ENCODE measurements around the gene LIMA1.
"Not testable (repeated sequence)": the region's sequence is repeated elsewhere in the genome, so short reads cannot be mapped to it uniquely, and the experiment has no call there.

The LIMA1 gene

GRCh38 chr12:50224026-50224692 is 59.2 kb downstream of the LIMA1 start:
- in situ Hi-C loops (cut with MboI; ENCODE audit: low pct_unique_long_range_greater_than_20kb, low sequenced_read_pairs): no loop called here
- DNase-seq: peak; percentile 18

DNA sequence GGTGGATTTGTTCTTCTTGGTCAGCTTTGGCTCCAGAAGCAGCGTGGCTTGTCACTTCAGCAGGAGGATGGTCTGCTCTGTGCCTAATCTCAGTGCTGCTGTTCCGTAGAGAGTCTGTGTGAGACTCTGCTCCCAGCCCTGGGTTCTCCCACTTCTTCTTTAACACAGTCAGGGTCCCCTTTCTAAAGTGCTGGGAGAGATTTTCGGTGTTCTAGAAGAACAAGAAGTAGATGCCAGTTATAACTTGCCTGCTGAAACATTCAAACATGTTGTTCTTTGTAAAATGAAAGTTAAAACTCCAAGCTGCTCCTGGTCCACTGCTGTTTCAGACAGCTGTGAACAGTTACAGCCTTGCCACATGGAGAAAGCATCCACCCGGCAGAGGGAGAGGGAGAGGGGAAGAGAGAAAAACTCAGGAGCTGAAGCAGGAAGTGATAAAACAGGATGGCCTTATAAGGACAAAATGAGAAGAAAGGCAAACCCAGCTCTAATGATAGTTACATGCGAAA is 61.0 kb downstream of the LIMA1 start:
- peak; percentile 75 for DNase-seq
- in situ Hi-C loops (cut with MboI; ENCODE audit: low pct_unique_long_range_greater_than_20kb, low sequenced_read_pairs): no loop called here

GRCh38 chr12:50221228-50222008 is 61.9 kb downstream of the LIMA1 start:
- peak; percentile 60 for DNase-seq

GRCh38 chr12:50220363-50220995 is 62.8 kb downstream of the LIMA1 start:
- in situ Hi-C loops (cut with MboI; ENCODE audit: low pct_unique_long_range_greater_than_20kb, low sequenced_read_pairs): no loop called here
- DNase-seq: peak; percentile 33

More at GRCh38 chr12:50221228-50222008, 61.9 kb downstream of the LIMA1 start:
- in situ Hi-C loops (cut with MboI; ENCODE audit: low pct_unique_long_range_greater_than_20kb, low sequenced_read_pairs): no loop called here

DNA sequence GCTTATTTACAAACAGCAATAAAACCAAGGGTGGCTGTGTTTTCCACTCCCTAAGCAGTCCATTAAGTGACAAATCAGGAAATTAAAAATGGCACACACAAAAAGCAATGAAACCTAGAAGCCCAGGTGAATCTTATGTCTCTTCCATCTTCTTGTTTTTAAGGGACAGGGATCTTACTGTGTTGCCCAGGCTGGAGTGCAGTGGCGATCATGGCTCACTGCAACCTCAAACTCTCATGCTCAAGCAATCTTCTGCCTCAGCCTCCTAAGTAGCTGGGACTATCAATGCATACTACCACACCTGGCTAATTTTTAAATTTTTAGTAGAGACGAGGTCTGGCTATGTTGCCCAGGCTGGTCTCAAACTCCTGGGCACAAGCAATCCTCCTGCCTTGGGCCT is 63.8 kb downstream of the LIMA1 start:
- in situ Hi-C loops (cut with MboI; ENCODE audit: low pct_unique_long_range_greater_than_20kb, low sequenced_read_pairs): no loop called here
- no peak for DNase-seq

DNA sequence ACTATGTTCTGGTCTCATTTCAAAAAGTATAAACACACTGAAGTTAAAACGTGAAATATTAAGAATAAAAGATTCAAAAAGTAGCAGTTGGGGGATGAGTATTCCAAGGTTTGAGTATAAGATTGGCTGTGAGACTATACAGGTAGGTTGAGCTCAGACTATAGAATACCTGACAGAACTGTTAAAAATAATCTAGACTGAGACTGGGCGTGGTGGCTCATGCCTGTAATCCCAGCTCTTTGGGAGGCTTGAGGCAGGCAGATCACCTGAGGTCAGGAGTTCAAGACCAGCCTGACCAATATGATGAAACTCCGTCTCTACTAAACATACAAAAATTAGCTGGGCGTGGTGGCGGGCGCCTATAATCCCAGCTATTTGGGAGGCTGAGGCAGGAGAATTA is 64.3 kb downstream of the LIMA1 start:
- DNase-seq; in situ Hi-C loops (cut with MboI; ENCODE audit: low pct_unique_long_range_greater_than_20kb, low sequenced_read_pairs): not testable (repeated sequence)

DNA sequence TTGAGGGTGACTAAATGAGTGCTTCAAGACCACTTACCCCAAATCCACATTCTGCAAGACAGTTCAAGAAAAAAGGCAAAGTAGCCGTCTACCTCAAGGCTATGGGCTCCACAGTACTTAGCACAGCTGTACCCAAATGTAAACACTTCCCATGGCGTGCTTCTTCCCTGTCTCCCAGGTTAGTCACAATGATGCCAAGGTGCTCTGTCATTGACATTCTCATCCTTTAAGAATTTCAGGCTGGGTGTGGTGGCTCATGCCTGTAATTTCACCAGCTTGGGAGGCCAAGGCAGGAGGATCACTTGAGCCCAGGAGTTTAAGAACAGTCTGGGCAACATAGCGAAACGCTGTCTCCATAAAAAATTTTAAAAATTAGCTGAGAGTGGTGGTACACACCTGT is 64.9 kb downstream of the LIMA1 start:
- no peak for DNase-seq
- in situ Hi-C loops (cut with MboI; ENCODE audit: low pct_unique_long_range_greater_than_20kb, low sequenced_read_pairs): no loop called here

GRCh38 chr12:50217202-50217601 is 66.1 kb downstream of the LIMA1 start:
- in situ Hi-C loops (cut with MboI; ENCODE audit: low pct_unique_long_range_greater_than_20kb, low sequenced_read_pairs): no loop called here
- DNase-seq: no peak

DNA sequence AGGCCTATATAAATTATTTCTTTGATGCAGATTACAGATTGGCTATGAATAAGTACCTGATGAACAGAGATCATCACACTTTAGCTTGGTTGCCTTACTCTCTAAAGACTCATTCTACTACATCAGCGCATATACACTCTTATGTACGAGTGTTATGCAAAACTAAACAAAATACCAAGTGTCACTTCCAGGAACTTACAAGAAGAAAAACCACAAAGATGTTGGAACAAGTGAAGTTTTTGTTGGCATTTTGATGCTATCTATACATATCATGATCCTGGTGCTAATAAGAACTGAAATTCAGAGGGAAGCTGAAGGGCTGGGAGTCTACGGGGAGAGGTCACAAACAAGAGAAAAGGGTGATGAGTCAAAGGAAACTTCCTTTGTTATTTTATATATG is 68.3 kb downstream of the LIMA1 start:
- DNase-seq: no peak
- in situ Hi-C loops (cut with MboI; ENCODE audit: low pct_unique_long_range_greater_than_20kb, low sequenced_read_pairs): no loop called here

- in situ Hi-C loops (cut with MboI; ENCODE audit: low pct_unique_long_range_greater_than_20kb, low sequenced_read_pairs): no loop called here
- DNase-seq: no peak
These were observed 69.3 kb downstream of the LIMA1 start for GRCh38 chr12:50214018-50214417.

DNA sequence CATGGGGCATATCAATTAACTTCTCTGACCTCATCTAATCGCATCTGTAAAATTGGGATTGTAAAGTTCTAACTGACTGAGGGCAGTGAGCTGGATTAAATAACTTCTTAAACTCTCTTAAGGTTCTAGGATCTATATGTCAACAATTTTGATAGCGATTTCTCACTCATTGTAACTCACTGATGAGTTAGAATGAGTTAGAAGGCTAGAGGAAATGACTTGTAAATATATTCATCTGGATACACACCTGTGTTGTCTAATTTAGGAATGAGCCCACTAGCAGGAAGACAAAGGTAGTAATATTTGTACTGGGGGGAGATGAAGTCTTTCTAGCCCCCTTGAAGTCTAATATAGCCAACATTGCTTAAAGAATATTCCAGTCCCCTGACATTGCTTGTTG is 69.9 kb downstream of the LIMA1 start:
- in situ Hi-C loops (cut with MboI; ENCODE audit: low pct_unique_long_range_greater_than_20kb, low sequenced_read_pairs): no loop called here
- no peak for DNase-seq

DNA sequence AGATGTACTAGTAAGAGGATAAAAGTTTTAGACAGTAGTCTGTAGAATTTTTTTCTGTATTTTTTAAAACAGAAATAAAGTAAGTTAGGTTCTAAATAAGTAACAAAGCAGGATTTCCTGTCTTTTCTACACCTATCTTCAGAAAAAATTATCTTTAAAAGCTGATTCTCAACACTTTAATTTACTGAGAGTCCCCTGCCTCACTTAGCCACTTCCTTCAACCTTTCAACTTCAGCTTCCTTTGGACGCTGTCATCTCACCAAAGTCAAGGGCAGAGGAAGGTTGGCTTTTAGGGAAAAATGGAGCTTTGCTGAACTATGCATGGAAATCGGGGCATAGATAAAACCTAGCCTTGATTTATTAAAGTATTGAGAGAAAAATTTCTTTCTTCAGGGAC is 71.3 kb downstream of the LIMA1 start:
- DNase-seq: no peak
- in situ Hi-C loops (cut with MboI; ENCODE audit: low pct_unique_long_range_greater_than_20kb, low sequenced_read_pairs): no loop called here

- no peak for DNase-seq
- in situ Hi-C loops (cut with MboI; ENCODE audit: low pct_unique_long_range_greater_than_20kb, low sequenced_read_pairs): no loop called here
These were observed 71.8 kb downstream of the LIMA1 start for GRCh38 chr12:50211392-50212070.

GRCh38 chr12:50207424-50207823 is 75.9 kb downstream of the LIMA1 start:
- DNase-seq: no peak
- in situ Hi-C loops (cut with MboI; ENCODE audit: low pct_unique_long_range_greater_than_20kb, low sequenced_read_pairs): no loop called here

GRCh38 chr12:50205648-50206047 is 77.7 kb downstream of the LIMA1 start:
- DNase-seq: no peak
- in situ Hi-C loops (cut with MboI; ENCODE audit: low pct_unique_long_range_greater_than_20kb, low sequenced_read_pairs): no loop called here

DNA sequence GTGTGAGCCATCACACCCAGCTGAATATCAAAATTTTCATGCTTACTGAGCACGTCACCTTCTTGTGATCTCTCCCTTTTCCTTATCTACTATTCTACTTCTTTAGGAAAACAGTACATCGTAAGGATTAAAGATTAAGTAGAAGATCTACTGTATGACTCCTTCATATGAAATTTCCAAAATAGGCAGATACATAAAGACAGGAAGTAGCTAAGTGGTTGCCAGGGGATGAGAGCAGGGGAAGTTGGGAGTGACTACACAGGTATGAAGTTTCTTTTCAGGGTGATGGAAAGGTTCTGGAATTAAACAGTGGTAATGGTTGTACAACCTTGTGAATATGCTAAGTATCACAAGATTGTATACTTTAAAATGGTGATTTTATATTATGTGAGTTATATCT is 79.6 kb downstream of the LIMA1 start:
- in situ Hi-C loops (cut with MboI; ENCODE audit: low pct_unique_long_range_greater_than_20kb, low sequenced_read_pairs): no loop called here
- no peak for DNase-seq

GRCh38 chr12:50201987-50202521 is 81.3 kb downstream of the LIMA1 start:
- in situ Hi-C loops (cut with MboI; ENCODE audit: low pct_unique_long_range_greater_than_20kb, low sequenced_read_pairs): no loop called here
- no peak for DNase-seq

DNA sequence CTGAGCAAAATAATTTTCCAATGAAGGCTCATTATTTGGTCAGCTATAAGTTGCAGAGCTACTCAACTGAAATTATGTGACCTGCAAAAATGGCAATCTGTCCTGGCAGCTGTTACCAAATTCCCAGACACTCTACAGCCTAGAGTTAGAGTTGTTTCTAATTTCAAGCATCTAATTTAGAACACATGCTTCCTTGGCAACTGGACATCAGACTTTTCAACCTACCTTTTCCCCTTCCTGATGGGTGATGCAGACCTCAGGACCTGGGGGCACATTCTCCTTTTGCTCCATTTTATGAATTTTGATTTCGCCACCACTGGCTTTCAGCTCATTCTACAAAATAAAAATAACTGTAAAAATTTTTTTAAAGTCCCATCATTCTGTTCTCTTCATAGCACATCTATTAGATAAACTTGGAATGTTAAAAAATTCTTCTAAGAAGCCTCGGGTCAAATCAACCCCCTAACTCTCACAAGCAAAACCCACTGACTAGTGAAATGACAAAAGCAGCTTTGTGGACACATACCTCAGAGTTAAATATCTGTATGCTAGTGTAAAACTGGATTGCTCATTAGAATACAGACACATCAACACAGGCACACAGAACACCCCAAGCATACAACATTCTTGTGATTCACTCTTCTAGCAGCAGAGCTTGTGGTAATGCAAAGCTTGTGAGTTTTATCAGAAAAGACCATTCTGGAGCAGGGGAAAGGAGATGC is 82.6 kb downstream of the LIMA1 start:
- no peak for DNase-seq

GRCh38 chr12:50198829-50199228 is 84.5 kb downstream of the LIMA1 start:
- DNase-seq: no peak
- in situ Hi-C loops (cut with MboI; ENCODE audit: low pct_unique_long_range_greater_than_20kb, low sequenced_read_pairs): no loop called here

More for the DNA sequence above, 82.6 kb downstream of the LIMA1 start:
- in situ Hi-C loops (cut with MboI; ENCODE audit: low pct_unique_long_range_greater_than_20kb, low sequenced_read_pairs): no loop called here
